Memory B cell (primary cell): Measurements from ENCODE around the gene KIAA1614.

Source experiments
- ATAC-seq: fragments of 150-1000 bp; cut with Tn5 transposase; 2 replicates; pipeline ENCODE4 v1.10.0; 2021; ENCODE audit warnings: low read depth, mild to moderate bottlenecking, moderate library complexity
- DNase-seq, 2 donors: peaks; one replicate each; pipeline ENCODE4 v3.0.0; 2022; ENCODE audit warnings: low spot score in 2 of 2
- H3K27ac Mint-ChIP-seq: one replicate; pipeline ENCODE4 v1.8.0; 2022; ENCODE audit warnings: mild to moderate bottlenecking, moderate library complexity, mixed read lengths
- H3K27me3 Mint-ChIP-seq: one replicate; pipeline ENCODE4 v1.8.0; 2022; ENCODE audit warnings: mixed read lengths
- H3K36me3 Mint-ChIP-seq: one replicate; pipeline ENCODE4 v1.8.0; 2022; ENCODE audit warnings: mild to moderate bottlenecking, mixed read lengths
- H3K4me1 Mint-ChIP-seq: one replicate; pipeline ENCODE4 v1.8.0; 2022; ENCODE audit warnings: mixed read lengths
- H3K4me3 Mint-ChIP-seq: one replicate; pipeline ENCODE4 v1.8.0; 2022; ENCODE audit warnings: mild to moderate bottlenecking, moderate library complexity, mixed read lengths
- H3K9me3 Mint-ChIP-seq: one replicate; pipeline ENCODE4 v1.8.0; 2022; ENCODE audit warnings: mixed read lengths

KIAA1614 gene, protein sequence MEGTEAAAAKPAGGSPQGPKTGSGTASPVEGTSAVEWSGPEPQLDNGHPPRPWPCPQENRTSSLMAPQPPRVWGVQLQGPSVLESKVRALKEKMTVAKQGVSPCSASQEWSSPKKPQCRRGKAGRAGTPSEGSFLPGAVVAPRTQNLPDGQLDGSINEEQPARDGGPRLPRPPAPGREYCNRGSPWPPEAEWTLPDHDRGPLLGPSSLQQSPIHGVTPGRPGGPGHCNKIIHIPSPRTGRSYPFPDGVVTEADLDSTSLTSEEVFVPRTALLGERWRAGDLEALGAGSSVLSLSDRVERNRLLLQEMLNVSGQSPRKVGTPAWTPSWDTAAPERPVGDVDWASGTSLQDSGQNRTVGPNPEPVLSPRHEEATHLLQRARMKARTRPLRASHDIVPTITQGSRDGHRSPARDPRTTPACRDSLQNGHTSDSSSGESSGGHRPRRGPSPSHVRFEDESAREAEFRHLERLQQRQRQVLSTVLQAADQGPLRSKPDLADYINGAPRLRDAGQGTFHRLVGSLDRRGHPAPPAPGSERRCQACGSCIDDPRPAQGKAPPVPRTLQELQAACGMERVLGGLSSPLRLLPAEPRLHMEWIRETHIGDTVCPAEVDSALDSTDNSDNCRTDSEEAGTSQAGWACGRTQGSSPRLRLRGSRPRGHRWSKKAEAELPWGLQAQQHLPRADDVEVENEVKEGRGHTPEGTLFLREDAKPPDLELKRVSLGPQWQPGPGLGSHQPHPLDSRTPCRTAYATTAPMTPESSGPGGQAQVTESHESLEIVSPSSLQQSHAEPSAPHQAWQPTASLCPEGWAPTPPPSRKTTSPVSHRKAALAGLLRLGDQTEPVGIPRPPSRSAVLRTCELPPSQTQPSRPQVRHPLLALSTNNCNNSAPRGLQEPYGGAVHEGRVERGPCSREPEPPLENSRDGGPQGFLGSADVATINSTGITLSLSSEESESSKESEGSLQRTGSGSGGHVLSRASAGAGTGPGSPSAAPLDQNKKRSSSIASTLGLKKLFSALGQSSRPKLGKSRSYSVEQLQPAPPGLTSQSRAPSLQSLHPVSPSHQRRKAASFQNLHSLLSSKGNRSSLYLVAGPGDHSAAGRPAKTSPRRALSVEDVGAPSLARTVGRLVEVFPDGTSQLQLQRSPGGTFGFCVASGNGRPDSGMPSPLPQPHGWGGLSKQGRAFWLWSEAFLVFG

DNA sequence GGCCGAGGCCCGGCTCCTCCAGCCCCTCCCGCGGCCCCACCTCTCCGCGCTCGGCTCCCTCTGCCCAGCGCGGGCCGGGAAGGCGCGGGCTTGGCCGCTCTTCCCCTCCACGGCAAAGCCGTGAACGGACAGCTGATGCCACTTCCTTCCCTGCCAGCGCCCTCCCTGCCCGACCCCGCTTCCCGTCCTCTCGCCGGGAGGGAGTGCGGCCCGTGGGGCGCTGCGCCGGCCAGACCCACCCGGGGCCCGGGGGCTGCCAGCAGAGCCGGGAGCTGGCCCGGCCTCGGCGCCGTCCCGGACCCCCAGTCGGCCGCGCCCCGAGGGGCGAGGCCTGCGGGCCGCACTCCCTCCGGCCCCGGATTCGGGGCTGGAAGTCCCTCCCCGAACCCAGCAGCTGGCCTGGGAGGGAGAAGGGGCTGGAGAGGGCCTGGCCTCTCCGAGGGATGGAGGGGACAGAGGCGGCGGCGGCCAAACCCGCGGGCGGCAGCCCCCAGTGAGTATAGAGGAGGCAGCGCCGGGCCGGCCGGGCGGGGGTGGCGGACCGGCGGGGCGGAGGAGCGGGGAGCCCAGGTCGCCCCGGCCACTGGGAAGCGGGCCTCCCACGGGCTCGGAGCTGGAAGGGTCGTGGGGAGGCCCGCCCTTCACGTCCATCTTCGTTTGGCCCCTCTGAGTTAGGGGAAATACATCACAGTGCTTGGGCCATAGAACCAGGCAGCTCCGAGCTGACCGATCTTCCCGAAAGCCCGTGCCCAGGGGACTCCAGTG, at the start of gene KIAA1614:
KIAA1614 (plus strand) TSS at position 97 of the 765 bp plus-strand sequence; CDS start at position 444, 347 bp downstream.
- Mint-ChIP-seq H3K4me1 (peaks cover 6% of the 10 kb centered on the region), H3K36me3 (no peaks in the 10 kb centered on the region), H3K27me3 (peaks cover 6% of the 10 kb centered on the region), H3K4me3 (peak within 1 kb of the TSS; percentile 52), H3K9me3 (no peaks in the 10 kb centered on the region), H3K27ac (no peak within 1 kb of the TSS)
- no peak for DNase-seq
- no peak for ATAC-seq

DNA sequence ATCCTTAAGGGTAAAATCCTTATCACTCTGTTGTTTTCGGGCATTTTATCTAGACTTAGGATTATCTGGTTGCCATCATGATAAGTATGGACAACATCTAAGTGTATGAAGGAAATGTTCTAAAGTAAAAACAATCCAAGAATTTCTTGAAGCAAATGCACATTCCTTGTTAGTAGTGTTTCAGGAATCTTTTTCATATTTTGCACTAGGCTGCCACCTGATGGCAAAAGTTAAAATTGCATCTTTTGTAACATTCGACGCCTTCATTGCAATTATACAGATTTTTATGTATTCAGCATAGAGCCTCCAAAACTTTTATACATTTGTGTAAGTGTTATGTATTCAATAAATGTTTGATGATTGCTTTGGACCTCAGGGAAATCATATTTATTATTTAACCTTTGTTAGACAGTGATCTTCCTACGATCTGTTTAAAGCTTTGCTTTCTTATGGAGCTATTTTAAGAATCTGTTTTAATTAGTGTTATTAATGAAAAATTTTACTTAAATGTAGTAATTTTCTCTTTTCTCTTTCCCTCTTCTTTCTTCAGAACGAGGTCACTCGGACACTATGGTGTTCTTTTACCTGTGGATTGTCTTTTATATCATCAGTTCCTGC, 49.4 kb upstream of the KIAA1614 start:
- Mint-ChIP-seq H3K27me3 (no peaks in the 10 kb centered on the region), H3K4me1 (no peaks in the 10 kb centered on the region), H3K27ac (no peak overlapping the region), H3K9me3 (no peaks in the 10 kb centered on the region), H3K36me3 (peaks cover 8% of the 10 kb centered on the region), H3K4me3 (no peak overlapping the region)
- ATAC-seq: no peak
- DNase-seq: peak; percentile 25

DNA sequence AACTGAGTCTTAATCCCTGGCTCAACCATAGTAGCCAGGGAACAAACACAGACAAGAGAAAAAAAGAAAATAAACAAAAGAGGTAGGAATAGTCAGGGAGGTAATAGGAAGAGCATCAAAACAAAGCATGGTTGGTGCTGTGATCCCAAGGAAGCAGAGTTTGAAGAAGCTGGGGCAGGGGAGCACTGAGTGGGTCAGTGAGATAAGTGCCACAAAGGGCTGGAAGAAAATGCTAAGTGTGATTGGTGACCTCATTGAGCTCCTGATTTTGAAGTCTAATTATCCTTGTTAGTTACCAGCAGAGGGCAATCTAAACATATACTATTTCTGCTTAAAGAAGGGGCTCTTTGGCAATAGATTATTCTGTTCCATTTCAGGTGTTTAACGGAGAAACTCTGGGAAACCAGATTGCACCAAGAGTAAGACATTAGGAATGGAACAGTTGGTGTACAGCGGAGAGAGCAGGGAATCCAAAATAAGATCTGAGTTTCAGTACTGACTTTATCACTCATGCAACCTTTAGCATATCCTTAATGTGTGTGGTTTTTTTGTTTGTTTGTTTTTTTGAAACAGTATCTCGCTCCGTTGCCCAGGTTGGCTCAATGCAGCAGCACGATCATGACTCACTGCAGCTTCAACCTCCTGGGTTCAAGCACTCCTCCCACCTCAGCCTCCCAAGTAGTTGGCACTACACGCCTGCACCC, 30.7 kb upstream of the KIAA1614 start:
- H3K9me3 Mint-ChIP-seq: no peaks in the 10 kb centered on the region
- no peaks in the 10 kb centered on the region for H3K4me1 Mint-ChIP-seq
- H3K27me3 Mint-ChIP-seq: no peaks in the 10 kb centered on the region
- H3K36me3 Mint-ChIP-seq: peaks cover 9% of the 10 kb centered on the region
- no peak for DNase-seq
- H3K27ac Mint-ChIP-seq: peak overlapping the region; percentile 22
- H3K4me3 Mint-ChIP-seq: no peak overlapping the region
- no peak for ATAC-seq

DNA sequence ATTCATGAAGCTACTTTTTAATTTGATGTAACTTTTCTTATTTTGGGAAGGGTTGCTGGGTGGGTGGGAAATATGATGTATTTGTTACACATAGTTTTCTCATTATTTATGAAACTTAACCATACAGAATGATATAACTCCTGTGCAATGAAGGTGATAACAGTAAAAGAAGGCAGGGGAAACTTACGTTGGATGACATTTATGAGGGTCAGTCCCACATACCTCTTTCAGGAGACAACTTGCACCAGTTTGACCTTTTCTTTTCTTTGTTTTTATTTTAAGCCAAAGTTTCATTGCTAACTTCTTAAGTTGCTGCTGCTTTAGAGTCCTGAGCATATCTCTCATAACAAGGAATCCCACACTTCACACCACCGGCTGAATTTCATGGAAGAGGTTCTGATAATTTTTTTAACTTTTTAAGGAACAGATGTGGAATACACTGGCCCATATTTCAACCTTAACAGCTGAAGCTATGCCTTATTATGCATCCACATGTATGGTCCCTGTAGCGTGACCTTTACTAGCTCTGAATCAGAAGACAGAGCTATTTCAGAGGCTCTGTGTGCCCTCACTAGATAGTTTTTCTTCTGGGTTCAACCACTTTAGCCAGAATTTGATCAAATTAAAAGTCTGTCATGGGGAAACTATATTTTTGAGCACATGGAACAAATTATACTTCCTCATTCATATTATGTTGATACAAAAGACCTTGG, 28.0 kb upstream of the KIAA1614 start:
- ATAC-seq: no peak
- H3K4me1 Mint-ChIP-seq: peaks cover 11% of the 10 kb centered on the region
- no peak for DNase-seq

DNA sequence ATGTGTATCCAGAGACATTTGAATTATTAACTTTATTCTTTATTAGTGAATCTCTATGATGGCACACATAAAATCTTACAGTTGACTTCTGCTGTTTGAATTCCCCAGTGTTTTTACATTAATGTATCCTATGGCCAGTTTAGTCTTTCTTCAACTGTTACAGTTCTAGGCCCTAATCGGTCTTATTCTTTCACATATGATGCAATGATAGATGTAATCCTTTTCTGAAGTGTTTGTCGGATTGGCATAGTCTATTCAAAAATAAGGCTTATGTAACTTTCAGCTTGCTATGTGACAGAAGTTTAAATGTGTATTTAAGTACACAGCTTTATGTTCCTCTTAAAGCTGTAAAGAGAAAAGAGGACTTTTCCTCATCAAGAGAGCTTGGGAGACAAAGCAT, 26.4 kb upstream of the KIAA1614 start:
- peaks cover 12% of the 10 kb centered on the region for H3K4me1 Mint-ChIP-seq
- H3K27ac Mint-ChIP-seq: no peak overlapping the region
- H3K27me3 Mint-ChIP-seq: no peaks in the 10 kb centered on the region
- H3K9me3 Mint-ChIP-seq: no peaks in the 10 kb centered on the region
- peaks cover 10% of the 10 kb centered on the region for H3K36me3 Mint-ChIP-seq
- ATAC-seq: no peak
- H3K4me3 Mint-ChIP-seq: no peak overlapping the region
- no peak for DNase-seq

More for the DNA sequence above, 28.0 kb upstream of the KIAA1614 start:
- no peak overlapping the region for H3K27ac Mint-ChIP-seq
- H3K27me3 Mint-ChIP-seq: no peaks in the 10 kb centered on the region
- H3K9me3 Mint-ChIP-seq: no peaks in the 10 kb centered on the region
- H3K4me3 Mint-ChIP-seq: no peak overlapping the region
- H3K36me3 Mint-ChIP-seq: peaks cover 10% of the 10 kb centered on the region

DNA sequence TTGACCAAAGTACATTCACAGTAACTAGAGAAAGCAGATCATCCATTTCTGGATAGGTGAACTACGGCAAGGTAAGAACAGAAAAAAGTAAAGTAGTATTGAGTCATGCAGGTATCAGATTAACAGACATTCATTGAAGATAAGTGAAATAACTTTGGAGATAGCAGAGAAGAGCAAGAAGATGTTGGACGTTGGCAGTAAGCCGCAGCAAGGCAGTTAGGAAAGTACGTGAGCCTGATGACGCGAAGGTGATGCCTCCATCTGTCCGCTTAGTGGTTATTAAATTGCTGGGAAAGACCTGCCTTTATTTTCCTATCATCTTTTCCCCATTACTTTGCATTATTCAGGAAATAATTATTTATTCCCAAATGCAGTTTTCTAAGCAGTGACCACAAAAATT, 24.9 kb upstream of the KIAA1614 start:
- peaks cover 12% of the 10 kb centered on the region for H3K4me1 Mint-ChIP-seq
- no peaks in the 10 kb centered on the region for H3K27me3 Mint-ChIP-seq
- DNase-seq (no peak), ATAC-seq (no peak)
- H3K36me3 Mint-ChIP-seq: peaks cover 8% of the 10 kb centered on the region
- H3K9me3 Mint-ChIP-seq: no peaks in the 10 kb centered on the region
- H3K4me3 Mint-ChIP-seq: no peak overlapping the region
- no peak overlapping the region for H3K27ac Mint-ChIP-seq

DNA sequence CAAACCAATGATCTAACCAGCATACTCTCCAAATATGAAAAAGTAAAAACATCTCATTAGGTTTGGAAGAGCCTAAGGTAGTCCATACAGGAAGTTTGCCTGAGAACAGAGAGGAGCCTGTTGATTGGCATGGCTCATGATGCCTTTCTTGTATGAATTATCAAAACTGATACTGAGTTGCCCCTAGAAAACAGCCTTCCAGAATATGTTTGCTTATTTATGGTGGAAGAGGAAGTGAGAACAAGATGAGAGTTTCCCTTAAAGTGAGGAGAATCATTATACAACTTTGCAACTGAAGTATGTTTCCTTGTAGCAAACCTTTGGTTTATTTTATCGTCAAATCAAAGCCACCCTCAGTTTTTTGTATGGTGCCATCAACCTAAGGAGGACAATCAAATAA, 23.8 kb upstream of the KIAA1614 start:
- Mint-ChIP-seq H3K27me3 (no peaks in the 10 kb centered on the region), H3K27ac (peak overlapping the region; percentile 28), H3K36me3 (peaks cover 5% of the 10 kb centered on the region), H3K9me3 (no peaks in the 10 kb centered on the region), H3K4me3 (no peak overlapping the region), H3K4me1 (peaks cover 15% of the 10 kb centered on the region)
- ATAC-seq (peak; percentile 77), DNase-seq (no peak)

DNA sequence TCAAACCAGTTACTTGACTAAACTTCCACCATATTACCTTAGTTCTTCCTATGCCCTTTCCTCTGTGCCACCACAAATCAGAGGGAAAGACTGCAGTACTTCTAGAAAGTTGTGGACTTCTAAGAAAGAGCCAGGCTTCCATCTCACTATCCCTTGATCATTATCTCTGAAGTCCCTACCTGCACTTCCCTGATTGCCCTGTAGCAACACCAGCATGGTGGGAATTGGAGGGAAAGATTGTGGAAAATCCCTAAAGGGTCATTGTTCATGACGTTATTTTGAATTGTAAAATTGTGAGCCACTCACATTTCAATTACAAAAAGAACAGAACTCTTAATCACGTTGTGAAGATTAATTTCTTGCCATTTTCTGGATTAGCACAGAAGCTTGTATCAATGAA, 23.4 kb upstream of the KIAA1614 start:
- Mint-ChIP-seq H3K27me3 (no peaks in the 10 kb centered on the region), H3K27ac (no peak overlapping the region), H3K4me3 (no peak overlapping the region), H3K9me3 (no peaks in the 10 kb centered on the region), H3K36me3 (peaks cover 3% of the 10 kb centered on the region), H3K4me1 (peaks cover 15% of the 10 kb centered on the region)
- ATAC-seq (no peak), DNase-seq (no peak)

DNA sequence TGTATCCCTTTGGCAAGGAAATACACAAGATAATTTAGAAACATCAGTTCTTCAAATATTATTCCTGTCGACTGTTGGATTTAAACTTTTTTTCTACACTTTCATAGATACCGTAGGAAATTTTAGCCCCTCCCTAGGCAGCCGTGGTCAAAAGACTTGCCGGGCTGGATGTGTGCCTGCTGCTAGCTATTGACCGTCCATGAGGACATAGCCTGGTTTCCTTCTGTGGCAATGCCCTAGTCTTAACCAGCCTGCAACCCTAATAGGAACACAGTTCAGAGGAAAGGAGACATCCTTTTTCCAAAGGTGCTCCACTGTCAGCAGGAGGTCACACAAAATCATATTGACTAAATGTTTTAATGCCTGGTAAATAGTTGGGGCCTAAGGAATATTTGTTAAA, 20.4 kb upstream of the KIAA1614 start:
- ATAC-seq: no peak

DNA sequence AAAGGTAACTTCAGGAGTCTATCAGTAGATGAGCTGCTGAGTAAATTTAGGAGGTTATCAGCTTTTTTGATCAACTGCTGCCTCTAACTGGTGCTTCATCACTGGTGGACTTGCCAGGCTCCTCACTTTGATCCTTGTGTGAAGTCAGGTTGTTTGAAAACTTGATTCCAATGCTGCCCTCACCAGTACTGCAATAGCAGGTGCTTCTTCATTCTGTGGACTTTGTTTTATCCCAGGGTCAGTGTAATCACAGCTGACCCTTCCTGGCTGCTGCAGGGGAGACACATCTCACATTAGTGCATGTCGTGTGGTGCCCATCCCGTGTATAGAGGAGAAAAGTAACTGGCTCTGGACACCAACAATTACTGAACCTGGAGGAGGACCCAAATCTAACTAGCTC, 20.0 kb upstream of the KIAA1614 start:
- H3K9me3 Mint-ChIP-seq: peaks cover 3% of the 10 kb centered on the region
- peaks cover 16% of the 10 kb centered on the region for H3K4me1 Mint-ChIP-seq
- H3K27me3 Mint-ChIP-seq: peaks cover 2% of the 10 kb centered on the region
- DNase-seq (no peak), ATAC-seq (no peak)
- H3K4me3 Mint-ChIP-seq: no peak overlapping the region
- H3K36me3 Mint-ChIP-seq: peaks cover 11% of the 10 kb centered on the region
- no peak overlapping the region for H3K27ac Mint-ChIP-seq

More for the DNA sequence above, 20.4 kb upstream of the KIAA1614 start:
- DNase-seq: no peak
- H3K36me3 Mint-ChIP-seq: peaks cover 11% of the 10 kb centered on the region
- H3K4me3 Mint-ChIP-seq: no peak overlapping the region
- peaks cover 17% of the 10 kb centered on the region for H3K4me1 Mint-ChIP-seq
- H3K9me3 Mint-ChIP-seq: peaks cover 3% of the 10 kb centered on the region
- no peak overlapping the region for H3K27ac Mint-ChIP-seq
- H3K27me3 Mint-ChIP-seq: peaks cover 2% of the 10 kb centered on the region

DNA sequence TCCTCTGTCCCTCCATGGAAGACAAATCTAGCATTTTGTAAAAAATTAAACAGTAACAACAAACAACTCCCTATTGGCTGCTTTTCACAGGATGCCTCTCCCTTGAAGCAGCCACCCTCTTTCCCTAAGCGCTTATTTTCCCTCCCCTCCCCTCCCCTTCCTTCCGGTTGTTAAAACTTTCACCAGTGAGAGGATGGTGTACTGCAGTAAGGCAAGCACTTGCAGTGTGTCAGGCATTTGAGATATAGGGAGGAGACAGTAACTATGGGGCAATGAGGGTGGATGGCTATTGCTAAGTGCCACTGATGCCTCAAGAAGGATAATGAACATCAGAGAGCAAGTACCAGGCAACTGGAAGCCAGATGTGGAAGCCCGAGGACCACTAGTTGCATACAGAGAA, 19.1 kb upstream of the KIAA1614 start:
- no peak for ATAC-seq
- H3K4me1 Mint-ChIP-seq: peaks cover 12% of the 10 kb centered on the region
- H3K36me3 Mint-ChIP-seq: peaks cover 9% of the 10 kb centered on the region
- H3K27ac Mint-ChIP-seq: no peak overlapping the region
- H3K4me3 Mint-ChIP-seq: no peak overlapping the region
- H3K27me3 Mint-ChIP-seq: peaks cover 2% of the 10 kb centered on the region
- no peak for DNase-seq
- H3K9me3 Mint-ChIP-seq: peaks cover 3% of the 10 kb centered on the region

DNA sequence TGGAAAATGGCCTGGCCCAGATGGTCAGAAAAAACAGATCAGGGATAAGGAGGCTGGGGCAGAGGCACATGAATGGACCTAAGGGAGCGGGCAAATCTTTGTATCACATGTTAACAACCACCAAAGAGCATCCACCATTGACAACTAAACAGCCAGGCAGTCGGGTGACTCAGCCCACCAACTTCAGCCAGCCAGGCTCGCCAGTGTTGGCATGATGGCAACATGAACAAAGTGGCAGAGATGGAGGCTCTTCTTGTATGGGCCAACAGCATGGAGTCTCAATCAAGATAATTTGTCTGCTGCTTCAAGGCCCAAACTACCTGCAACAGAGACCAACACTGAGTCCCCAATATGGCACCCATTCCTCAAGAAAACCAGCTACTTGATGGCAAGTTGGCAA, 16.5 kb upstream of the KIAA1614 start:
- Mint-ChIP-seq H3K4me3 (no peak overlapping the region), H3K27ac (no peak overlapping the region), H3K9me3 (peaks cover 3% of the 10 kb centered on the region), H3K4me1 (peaks cover 5% of the 10 kb centered on the region), H3K27me3 (peaks cover 8% of the 10 kb centered on the region), H3K36me3 (peaks cover 9% of the 10 kb centered on the region)
- ATAC-seq (no peak), DNase-seq (no peak)
